Femur (tissue), 1 donor: ENCODE measurements around the gene ERFL.
"Not testable (repeated sequence)": the region's sequence is repeated elsewhere in the genome, so short reads cannot be mapped to it uniquely, and the experiment has no call there.

Source experiments
- DNase-seq: peaks from one replicate; pipeline ENCODE4 v3.0.0-alpha.2; 2017

Gene ERFL

GRCh38 chr19:41926763-41927496, 1.3 kb downstream of the ERFL start:
- DNase-seq = no peak

DNA sequence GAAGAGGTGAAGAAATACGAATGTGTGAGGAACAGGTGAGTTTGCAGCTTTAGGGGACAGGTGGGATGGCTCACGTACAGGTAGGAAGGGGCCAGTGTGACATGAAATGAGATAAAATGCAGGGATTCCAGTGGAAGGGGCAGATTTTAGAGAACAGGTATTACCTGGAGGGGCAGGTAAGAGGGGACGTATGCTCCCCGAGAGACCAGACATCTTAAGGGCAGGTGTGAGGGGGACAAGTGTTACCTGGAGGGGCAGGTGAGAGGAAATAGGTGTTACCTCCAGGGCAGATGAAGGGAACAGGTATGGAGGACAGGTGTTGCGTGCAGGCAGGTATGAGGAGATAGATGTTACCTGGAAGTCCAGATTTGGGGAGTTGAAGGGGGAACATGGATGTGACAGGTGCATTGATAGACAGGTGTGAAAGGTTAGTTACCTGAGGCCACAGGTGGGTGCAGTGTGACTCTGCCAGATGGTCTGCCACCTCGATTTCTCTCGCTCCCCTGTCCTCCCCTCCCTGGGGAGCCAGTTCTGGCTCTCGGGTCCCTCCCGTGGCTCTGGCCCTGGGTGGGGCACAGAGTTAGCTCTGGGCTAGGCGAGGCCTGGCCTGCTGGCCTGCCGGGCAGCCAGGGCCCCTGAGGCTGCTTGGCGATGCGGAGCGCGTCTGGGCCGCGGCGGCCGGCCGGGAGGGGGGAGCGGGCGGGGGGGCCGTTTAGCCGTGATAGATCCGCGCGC, 2.1 kb downstream of the ERFL start:
- DNase-seq = no peak

DNA sequence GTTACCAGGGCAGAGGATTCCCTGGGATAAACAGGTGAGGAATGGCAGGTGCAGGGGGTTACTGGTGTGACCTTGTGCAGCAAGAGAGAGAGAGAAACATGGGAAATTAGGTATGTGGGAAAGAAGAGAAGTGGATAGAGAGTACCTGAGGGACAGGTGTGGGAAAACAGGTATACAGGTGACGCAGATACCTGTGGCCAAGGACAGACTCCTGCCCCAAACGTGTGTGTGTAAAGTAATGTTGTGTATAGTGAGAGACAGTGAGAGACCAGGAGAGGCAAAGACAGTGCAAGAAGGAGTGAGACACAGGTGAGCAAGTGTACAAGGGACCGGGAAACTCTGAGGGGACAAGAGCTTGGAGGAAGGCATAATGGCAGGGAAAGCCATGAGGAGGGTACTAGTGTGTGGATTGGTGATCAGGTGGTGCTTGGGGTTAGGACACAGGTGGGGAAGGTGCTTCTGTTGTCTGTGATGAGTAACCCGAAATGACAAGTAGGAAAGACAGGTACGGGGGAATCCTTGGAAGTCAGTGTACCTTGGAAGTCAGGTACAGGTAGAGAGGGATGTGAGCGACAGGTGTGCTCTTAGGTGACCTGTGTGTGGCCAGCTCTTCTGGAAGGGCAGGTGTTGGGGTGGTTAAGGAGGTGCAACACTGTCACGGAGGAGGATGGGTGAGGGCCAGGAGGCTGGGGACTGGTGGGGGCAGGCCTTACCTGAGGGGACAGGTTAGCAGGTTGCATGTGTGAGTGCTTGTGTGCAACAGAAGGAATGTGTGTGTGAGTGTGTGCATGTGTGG, 2.8 kb downstream of the ERFL start:
- DNase-seq = no peak

DNA sequence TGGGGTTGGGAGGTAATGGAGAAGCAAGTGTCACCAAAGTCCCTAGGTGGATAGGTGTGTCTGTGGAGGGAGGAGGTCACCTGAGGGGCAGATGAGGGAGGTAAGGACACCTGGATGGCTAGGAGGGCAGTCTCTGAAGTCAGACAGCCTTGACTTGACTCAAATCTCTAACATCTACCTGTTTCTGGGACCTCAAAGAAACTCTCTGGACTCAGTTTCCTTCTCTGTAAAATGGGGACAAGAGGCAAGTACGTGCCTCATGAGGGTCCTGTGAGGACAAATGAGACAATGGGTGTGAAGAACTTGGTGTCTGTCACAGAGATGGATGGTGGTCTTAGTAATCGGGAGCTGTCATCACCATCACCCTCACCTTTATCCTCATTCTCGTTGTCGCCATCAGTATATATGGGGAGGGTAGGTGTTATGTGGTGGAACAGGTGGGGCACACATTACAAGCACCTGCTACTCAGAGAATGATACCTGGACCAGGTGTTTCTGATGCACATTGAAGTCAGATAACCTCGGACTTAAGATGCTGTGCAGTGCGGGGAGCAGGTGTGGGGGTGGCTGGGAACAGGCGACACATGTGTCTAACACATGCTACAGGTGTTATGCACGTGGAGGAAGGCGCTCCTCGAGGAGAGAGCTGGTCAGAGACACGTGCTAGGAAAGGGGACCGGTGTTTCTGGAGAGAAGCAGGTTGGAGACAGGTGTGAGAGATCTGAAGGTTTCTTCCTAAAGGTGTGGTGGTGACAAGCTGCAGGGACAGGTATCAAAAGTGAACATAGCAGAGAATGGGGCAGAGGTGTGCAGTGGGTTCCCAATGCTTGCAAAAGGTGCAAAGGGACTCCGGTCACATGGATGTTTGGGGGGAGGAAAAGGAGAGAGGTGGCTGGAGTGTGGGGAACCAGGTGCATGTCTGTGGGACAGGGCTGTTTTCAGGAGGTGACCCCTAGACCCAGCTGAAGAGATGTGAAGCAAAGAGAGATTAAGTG, 3.8 kb downstream of the ERFL start:
- DNase-seq = no peak

DNA sequence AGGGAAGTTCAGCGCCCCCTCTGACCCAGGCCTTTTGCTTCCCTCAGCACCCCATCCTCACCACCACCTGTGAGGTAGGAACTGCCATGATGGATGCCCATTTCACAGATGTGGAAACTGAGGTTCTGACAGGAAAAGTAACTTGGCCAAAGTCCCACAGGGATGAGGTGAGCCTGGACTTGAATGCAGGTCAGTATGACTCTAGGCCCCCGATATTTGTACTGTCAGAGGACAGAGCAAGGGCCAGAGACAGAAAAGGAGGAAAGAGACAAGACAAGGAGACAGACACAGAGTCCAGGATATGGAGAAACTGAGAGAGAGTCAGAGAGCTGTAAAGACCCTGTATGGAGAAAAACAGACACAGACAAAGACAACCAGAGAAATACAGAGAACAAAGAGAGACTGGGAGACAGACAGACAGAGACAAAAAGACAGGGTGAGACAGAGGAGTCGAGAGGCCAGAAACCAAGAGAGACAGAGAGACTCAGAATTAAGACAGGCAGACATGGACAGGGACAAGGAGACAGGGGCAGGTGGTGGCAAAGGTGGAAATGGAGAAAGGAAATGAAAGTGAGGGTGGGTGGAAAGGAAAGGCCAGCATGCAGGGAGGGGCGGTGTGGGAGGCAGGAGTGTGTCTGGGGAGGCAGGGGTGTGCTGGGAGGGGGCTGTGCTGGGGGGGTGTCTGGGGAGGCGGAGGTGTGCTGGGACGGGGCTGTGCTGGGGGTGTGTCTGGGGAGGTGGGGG, 5.0 kb downstream of the ERFL start:
- no peak for DNase-seq

GRCh38 chr19:41922585-41922984, 5.7 kb downstream of the ERFL start:
- DNase-seq = no peak

DNA sequence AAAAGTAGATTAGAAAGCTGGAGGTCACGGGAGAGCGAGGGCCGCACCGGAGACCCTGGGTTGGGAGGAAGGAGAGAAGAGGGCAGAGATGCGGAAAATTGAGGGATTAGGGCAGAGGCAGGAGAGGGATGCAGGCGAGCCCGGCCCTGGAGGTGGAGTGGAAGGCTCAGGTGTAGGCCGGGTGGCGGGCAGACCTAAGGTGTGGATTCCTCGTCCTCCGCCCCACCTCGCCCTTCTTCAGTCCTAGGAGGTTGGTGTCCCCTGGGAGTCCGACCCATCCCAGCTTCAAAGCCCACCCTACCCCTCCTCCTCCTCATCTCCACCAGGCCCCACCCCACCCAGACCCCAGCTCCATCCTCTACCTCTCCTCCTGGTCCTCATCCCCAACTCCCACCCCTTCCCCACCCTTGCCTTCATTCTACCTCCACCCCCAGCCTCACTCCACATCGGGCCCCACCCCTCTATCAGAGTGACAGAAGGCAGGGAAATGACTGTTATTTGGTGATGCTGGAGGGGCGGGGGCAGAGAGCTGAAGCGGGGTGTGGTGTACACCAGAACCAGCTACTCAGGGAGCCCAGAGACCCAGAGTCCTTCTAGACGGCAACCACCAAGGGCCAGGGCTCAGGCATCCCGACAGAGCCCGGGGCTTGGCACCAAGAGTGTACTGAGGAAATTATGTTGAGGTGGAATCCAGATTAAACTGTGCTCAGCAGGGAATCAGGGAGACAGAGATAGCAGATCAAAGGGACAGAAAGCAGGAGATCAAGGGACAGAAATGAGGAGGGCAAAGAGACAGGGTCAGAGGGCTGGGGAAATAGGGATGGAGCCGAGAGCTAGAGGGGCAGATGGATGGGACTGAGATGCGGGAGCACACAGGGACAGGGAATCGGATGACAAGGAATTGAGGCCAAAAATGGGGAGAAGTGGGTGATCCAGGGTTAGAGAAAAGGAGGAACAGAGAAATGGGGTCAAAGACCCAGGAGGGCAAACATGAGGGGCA, 6.4 kb downstream of the ERFL start:
- no peak for DNase-seq

GRCh38 chr19:41920882-41921576, 7.2 kb downstream of the ERFL start:
- DNase-seq = no peak

DNA sequence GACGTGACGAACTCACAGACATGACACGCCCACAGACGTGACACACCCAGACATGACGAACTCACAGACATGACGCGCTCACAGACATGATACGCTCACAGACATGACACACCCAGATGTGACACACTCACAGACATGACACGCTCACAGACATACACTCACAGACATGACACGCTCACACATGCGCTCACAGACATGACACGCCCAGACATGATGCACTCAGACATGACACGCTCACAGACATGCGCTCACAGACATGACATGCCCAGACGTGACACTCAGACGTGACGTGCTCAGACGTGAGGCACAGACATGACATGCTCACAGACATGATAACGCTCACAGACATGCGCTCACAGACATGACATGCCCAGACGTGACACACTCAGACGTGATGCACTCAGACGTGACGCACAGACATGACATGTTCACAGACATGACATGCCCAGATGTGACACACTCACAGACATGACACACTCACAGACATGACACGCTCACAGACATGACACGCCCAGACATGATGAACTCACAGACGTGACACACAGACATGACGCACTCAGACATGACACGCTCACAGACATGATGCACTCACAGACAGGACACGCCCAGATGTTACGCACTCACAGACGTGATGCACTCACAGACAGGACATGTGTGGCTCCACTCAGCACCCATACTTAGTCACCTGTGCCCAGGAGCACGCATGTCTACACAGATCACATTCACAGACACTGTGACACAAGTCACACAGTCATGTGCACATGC, 8.1 kb downstream of the ERFL start:
- no peak for DNase-seq

DNA sequence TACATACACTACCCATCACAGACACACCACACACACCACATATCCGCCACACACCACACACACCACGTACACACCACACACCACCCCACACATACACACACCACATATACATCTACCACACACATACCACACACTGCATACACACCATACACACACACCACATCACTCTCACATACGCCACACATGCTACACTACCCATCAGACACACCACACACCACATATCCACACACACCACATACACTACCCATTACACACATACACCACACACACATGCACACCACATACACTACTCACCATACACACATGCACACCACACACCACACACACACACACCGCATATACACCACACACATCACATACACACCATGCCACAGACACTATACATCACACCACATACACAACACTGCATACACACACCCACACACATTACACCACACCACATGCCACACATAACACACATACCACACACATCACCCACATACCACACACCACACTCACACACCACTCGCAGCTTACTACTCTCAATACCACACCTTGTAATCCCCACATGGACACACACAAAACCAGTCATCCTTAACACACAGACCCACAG, 9.5 kb downstream of the ERFL start:
- no peak for DNase-seq

- no peak for DNase-seq
Measured at GRCh38 chr19:41918095-41918494, 10.2 kb downstream of the ERFL start.

DNA sequence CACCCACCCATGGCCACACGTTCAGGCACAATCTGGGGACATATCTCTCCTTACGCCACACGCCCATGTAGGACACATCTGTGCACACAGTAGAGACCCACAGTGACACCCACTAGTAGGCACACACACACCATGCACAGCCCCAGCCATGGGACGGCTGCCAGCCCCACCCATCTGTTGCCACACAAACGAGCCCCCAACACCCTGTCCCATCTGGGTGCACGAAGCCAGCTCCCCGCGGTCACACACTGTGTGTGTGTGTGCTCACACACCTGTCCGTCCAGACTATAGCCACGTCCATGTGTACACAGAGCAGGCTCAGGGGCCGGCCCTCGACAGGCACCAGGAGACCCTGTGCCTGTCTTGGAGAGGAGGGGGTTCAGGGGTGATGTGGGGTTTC, 10.6 kb downstream of the ERFL start:
- no peak for DNase-seq

GRCh38 chr19:41915776-41916414, 12.4 kb downstream of the ERFL start:
- DNase-seq = no peak

- DNase-seq = no peak
Measured at GRCh38 chr19:41915021-41915775, 13.1 kb downstream of the ERFL start.

GRCh38 chr19:41914424-41914834, 13.8 kb downstream of the ERFL start:
- DNase-seq = not testable (repeated sequence)

DNA sequence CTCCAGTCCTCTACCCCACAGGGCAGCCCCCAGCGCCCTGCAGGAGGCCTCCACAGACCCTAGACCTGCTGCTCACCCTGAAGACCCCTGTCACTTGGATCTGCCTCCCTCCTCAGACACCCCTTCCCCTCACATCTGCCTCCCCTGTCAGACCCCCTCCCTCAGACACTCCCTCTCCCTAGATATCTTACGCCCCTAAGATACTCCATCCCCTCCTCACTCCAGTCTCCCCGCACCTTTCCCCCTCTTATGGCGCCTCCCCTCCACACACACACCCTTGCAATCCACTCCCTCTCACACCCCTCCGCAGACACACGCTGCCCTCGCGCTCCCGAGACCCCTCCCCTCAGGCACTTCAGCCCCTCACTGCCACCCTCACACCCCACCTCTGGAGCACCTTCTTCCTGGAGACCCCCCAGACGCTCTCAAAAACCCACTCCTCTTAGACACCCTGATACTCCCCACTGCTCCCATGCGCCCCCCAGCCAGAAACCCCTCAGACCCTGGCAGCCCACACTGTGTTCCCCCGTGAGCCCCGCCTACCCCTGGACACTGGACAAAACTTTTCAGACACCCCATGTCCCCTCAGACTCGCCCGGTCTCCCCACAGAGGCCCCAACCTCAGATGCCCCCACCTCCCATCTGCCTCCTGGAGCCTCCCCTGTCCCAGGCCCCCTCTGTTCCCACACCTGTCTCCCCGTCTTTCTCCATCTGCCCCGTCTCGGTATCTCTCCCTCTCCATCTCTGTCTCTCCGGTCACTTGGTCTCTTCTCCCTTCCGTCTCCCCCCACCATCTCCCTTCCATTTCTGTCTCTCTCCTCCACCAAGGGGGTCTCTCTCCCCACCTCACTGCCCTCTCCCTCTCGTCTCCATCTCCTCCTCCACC, 14.5 kb downstream of the ERFL start:
- no peak for DNase-seq
